ENCODE measurements around the gene GARIN5A. TPM values are rescaled to one million over a fixed set of nuclear protein-coding genes. Genes with fewer than 3 reads are reported as not detected.
A peak's percentile ranks its signal among the peaks of the same experiment; 100 is the strongest.

Gene GARIN5A
- total and polyA plus RNA-seq, 9 of the 15 experiments (the other 6 are each of a cell fraction or from before 2014, with no cell fraction given): 0.10 to 0.82 (median 0.23) TPM; not detected in 2

DNA sequence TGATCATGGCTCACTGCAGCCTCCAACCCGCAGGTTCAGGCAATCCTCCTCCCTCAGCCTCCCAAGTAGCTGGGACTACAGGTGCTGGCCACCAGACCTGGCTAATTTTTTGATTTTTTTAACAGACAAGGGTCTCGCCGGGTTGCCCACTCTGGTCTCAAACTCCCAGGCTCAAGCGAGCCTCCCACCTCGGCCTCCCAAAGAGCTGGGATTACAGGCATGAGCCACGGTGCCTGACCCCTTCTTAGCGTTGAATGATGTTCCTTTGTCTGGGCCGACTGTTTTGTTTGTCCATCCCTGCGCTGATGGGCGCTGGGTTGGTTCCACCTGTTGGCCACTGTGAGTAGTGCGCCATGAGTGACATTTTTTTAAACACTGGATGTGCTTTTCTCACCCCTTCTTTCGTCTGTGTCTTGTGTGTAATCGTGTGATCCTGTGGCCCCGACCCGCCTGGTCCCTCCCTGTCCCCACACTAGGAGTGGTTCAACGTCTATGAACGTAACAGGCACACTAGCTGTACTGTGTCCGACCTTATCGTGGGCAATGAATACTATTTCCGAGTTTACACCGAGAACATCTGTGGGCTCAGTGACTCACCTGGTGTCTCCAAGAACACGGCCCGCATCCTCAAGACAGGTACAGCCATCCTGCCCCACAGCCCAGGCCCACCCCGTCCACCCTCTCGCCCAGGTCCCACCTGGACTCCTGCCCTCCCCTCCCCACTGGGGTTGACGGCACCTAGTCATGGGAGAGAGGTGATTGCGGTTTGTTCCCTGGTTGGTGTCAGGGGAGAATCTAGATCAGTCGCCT is 15.4 kb downstream of the GARIN5A start (continued):
- TF ChIP-seq BCLAF1 (IDR thresholded peaks at IDR 0.05; ENCODE audit: borderline replicate concordance in 1 of 2, control insufficient read depth in 1 of 2, low read depth in 2 of 2, low read length in 1 of 2): no peak

DNA sequence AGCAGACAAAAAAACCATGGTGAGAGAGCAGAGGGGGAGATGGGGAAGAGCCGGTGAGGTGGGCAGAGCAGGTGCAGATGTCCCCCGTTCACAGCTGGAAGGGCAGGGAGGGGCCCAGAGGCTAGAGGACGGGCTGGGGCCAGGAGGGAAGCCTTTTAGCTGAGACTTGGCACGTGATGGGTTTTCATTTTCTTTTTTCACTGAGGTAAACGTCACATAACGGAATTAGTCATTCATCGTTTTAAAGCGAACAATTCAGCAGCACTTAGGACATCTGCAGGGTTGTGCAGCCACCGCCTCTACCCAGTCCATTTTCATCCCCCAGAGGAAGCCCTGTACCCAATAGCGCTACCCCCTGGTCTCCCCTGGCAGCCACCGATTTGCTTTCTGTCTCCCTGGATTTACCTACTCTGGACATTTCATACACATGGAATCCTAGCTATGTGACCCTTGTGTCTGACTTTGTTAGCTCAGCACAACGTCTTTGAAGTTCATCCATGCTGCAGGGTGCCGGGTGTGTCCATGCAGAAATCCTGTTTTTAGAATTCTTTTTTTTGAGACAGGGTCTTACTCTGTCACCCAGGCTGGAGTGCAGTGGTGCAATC is 16.4 kb downstream of the GARIN5A start:
- Histone ChIP-seq H2AFZ (ENCODE audit: low read depth, low read length) (no peak overlapping the region), H3K27me3 (ENCODE audit: control insufficient read depth in 2 of 2, insufficient read depth in 2 of 2, low read length in 2 of 2) (peaks cover 6 to 17% of the 10 kb centered on the region in 2 experiments; a peak in 4 of 5 replicates), H3K36me3 (ENCODE audit: control insufficient read depth, insufficient read depth, low read length) (no peaks in the 10 kb centered on the region), H3K9ac (ENCODE audit: insufficient read depth in 1 of 2, low read depth in 2 of 2, low read length in 2 of 2) (no peak overlapping the region), H3K4me3 (no peak overlapping the region), H3K4me2 (ENCODE audit: insufficient read depth, low read length) (no peak overlapping the region), H4K20me1 (replicated peaks; ENCODE audit: control insufficient read depth, insufficient read depth, low read length) (no peaks in the 10 kb centered on the region), H3K4me1 (replicated peaks in 1 of 2; ENCODE audit: control insufficient read depth in 2 of 2, insufficient read depth in 2 of 2, low read length in 2 of 2) (peaks cover 4 to 29% of the 10 kb centered on the region in 2 experiments; a peak in 4 of 5 replicates), H3K79me2 (ENCODE audit: control insufficient read depth, insufficient read depth, low read length) (no peaks in the 10 kb centered on the region), H3K9me1 (ENCODE audit: control insufficient read depth, insufficient read depth, low read length) (no peaks in the 10 kb centered on the region), H3K9me3 (replicated peaks; ENCODE audit: control insufficient read depth, insufficient read depth, low read depth, low read length) (no peaks in the 10 kb centered on the region), H3K27ac (ENCODE audit: extremely low read depth, low read depth, low read length) (no peak overlapping the region)
- TF ChIP-seq, protein P1, sequence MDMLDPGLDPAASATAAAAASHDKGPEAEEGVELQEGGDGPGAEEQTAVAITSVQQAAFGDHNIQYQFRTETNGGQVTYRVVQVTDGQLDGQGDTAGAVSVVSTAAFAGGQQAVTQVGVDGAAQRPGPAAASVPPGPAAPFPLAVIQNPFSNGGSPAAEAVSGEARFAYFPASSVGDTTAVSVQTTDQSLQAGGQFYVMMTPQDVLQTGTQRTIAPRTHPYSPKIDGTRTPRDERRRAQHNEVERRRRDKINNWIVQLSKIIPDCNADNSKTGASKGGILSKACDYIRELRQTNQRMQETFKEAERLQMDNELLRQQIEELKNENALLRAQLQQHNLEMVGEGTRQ (CRISPR knock-in tag; IDR thresholded peaks at IDR 0.05): peak; percentile 20; the same call in 1 of the 2 replicates
- TF ChIP-seq TFE3 (CRISPR knock-in tag; IDR thresholded peaks at IDR 0.05) (no peak), CTCF (IDR thresholded peaks at IDR 0.05 in 2 of 3, conservative IDR thresholded peaks at IDR 0.05 in 1 of 3; ENCODE audit: insufficient read depth in 2 of 3, low read depth in 1 of 3, low read length in 3 of 3) (0 out of 6 replicates have a peak, but pooled peaks of 1 of the 3 experiments have one; percentile 16)
- TF ChIP-seq, protein P2, sequence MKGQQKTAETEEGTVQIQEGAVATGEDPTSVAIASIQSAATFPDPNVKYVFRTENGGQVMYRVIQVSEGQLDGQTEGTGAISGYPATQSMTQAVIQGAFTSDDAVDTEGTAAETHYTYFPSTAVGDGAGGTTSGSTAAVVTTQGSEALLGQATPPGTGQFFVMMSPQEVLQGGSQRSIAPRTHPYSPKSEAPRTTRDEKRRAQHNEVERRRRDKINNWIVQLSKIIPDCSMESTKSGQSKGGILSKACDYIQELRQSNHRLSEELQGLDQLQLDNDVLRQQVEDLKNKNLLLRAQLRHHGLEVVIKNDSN (CRISPR knock-in tag; IDR thresholded peaks at IDR 0.05): 0 out of 2 replicates have a peak, but pooled peaks have one; percentile 37
- ATAC-seq: 0 out of 3 replicates have a peak, but pooled peaks have one; percentile 16
- POLR2A ChIA-PET: interaction anchor here (0.8 to 1.3 kb wide), 2 partner anchors 19 to 94 kb away, joined by 3 to 4 read pairs; no protein-coding TSS in a partner anchor
- DNase-seq (ENCODE audit: extremely low read depth in 1 of 4, low spot score in 3 of 4): no peak
- in situ Hi-C loops (cut with MboI) (loop anchor here (5.0 kb wide), 1 partner anchor 93 kb away; the partner anchor contains the start of gene NAPSA), intact Hi-C loops (cut with micrococcal nuclease) (loop anchor here (2.0 kb wide), 1 partner anchor 45 kb away; no protein-coding TSS in a partner anchor)
- 9% methylated on average over 13 of the region's 13 CpGs for WGBS (ENCODE audit: insufficient coverage, low coverage, missing lambda C conversion rate)
- no TSS peak for BruUV-seq (replicated peaks)
- CTCF ChIA-PET (ENCODE audit: low intra/inter-chr PET ratio): interaction anchor here (0.7 to 1.0 kb wide), 3 partner anchors 103 to 313 kb away, joined by 3 to 5 read pairs (median 5); no protein-coding TSS in a partner anchor
- FAIRE-seq: peak; percentile 11
